GM23338 (cell line): Measurements from ENCODE around the gene XAB2. TPM values are rescaled to one million over a fixed set of nuclear protein-coding genes. Genes with fewer than 3 reads are reported as not detected.

Source experiments
- ATAC-seq: fragments of 200-7000 bp; cut with Tn5 transposase; 3 replicates; pipeline ENCODE4 v1.9.1; 2020
- DNase-seq: peaks from one replicate; pipeline ENCODE4 v3.0.0-alpha.2; 2015; ENCODE audit warnings: low spot score
- H2AFZ ChIP-seq: fragments of 200-600 bp; sonication (generic); 2 replicates; pipeline ENCODE4 v1.8.0; 2016; ENCODE audit warnings: antibody characterized with exemption, mild to moderate bottlenecking, moderate library complexity
- H3F3A ChIP-seq: fragments of 200-600 bp; sonication (generic); replicated peaks from 2 replicates; pipeline ENCODE4 v1.8.0; 2017; ENCODE audit warnings: antibody characterized with exemption, mixed run types, low read depth
- H3K27ac ChIP-seq: fragments of 200-600 bp; sonication (generic); 2 replicates; pipeline ENCODE4 v1.6.1; 2016; ENCODE audit warnings: low read depth
- H3K27me3 ChIP-seq: fragments of 200-600 bp; sonication (generic); 2 replicates; pipeline ENCODE4 v1.8.0; 2016; ENCODE audit warnings: mild to moderate bottlenecking, mixed run types, moderate library complexity; ENCODE audit not compliant: insufficient read depth
- H3K36me3 ChIP-seq: fragments of 200-600 bp; sonication (generic); 2 replicates; pipeline ENCODE4 v1.8.0; 2016; ENCODE audit warnings: mild to moderate bottlenecking; ENCODE audit not compliant: insufficient read depth
- H3K4me1 ChIP-seq: fragments of 200-600 bp; sonication (generic); 2 replicates; pipeline ENCODE4 v1.8.0; 2016; ENCODE audit warnings: mild to moderate bottlenecking, moderate library complexity; ENCODE audit not compliant: insufficient read depth
- H3K4me2 ChIP-seq: fragments of 200-600 bp; sonication (generic); 2 replicates; pipeline ENCODE4 v1.7.1; 2017; ENCODE audit warnings: mixed run types
- H3K4me3 ChIP-seq: fragments of 200-600 bp; sonication (generic); 2 replicates; pipeline ENCODE4 v1.6.1; 2016; ENCODE audit warnings: mixed run types
- H3K79me2 ChIP-seq: fragments of 200-600 bp; sonication (generic); replicated peaks from 2 replicates; pipeline ENCODE4 v1.8.0; 2017; ENCODE audit warnings: mild to moderate bottlenecking; ENCODE audit not compliant: insufficient read depth
- H3K9me2 ChIP-seq: fragments of 200-600 bp; sonication (generic); 2 replicates; pipeline ENCODE4 v1.8.0; 2017; ENCODE audit not compliant: insufficient read depth
- H4K20me1 ChIP-seq: fragments of 200-600 bp; sonication (generic); replicated peaks from 2 replicates; pipeline ENCODE4 v1.8.0; 2017; ENCODE audit warnings: mild to moderate bottlenecking; ENCODE audit not compliant: insufficient read depth
- H3K27ac Mint-ChIP-seq: 2 replicates; pipeline ENCODE4 v1.8.0; 2020; ENCODE audit warnings: inconsistent platforms, mild to moderate bottlenecking, moderate library complexity, mixed read lengths
- H3K27me3 Mint-ChIP-seq: 3 replicates; pipeline ENCODE4 v1.8.0; 2022; ENCODE audit warnings: low read depth, mild to moderate bottlenecking, moderate library complexity, mixed read lengths, inconsistent platforms; ENCODE audit not compliant: insufficient read depth, poor library complexity
- H3K36me3 Mint-ChIP-seq: 3 replicates; pipeline ENCODE4 v1.8.0; 2021; ENCODE audit warnings: low read depth, mild to moderate bottlenecking, inconsistent platforms, moderate library complexity, mixed read lengths
- H3K4me1 Mint-ChIP-seq: 3 replicates; pipeline ENCODE4 v1.8.0; 2020; ENCODE audit warnings: mild to moderate bottlenecking, inconsistent platforms, mixed read lengths
- H3K4me3 Mint-ChIP-seq: 3 replicates; pipeline ENCODE4 v1.8.0; 2021; ENCODE audit warnings: moderate library complexity, mild to moderate bottlenecking, inconsistent platforms, mixed read lengths
- H3K9me3 Mint-ChIP-seq: 3 replicates; pipeline ENCODE4 v1.8.0; 2020; ENCODE audit warnings: moderate library complexity, mild to moderate bottlenecking, inconsistent platforms, mixed read lengths
- CREB1 ChIP-seq: fragments of 250-450 bp; sonication (Bioruptor Pico); IDR thresholded peaks from 2 replicates; pipeline ENCODE4 v1.5.0; 2020; ENCODE audit warnings: low read depth, mild to moderate bottlenecking, moderate library complexity
- CTCF ChIP-seq, 2 experiments: fragments of 200-600 bp in 1 of 2; sonication (generic) in 1 of 2; conservative IDR thresholded peaks; 2 replicates each; pipeline versions ENCODE4 v1.5.1 to v1.6.1; 2016 to 2017; ENCODE audit warnings: antibody characterized with exemption in 2 of 2, low read depth in 2 of 2, mild to moderate bottlenecking in 2 of 2, moderate library complexity in 1 of 2
- ETS1 ChIP-seq: IDR thresholded peaks from 2 replicates; pipeline ENCODE4 v1.6.1; 2016; ENCODE audit warnings: antibody characterized with exemption
- EZH2 ChIP-seq: fragments of 200-600 bp; sonication (generic); IDR thresholded peaks from one replicate; pipeline ENCODE4 v1.8.0; 2017; ENCODE audit warnings: antibody characterized with exemption, mild to moderate bottlenecking, low read depth; ENCODE audit not compliant: unreplicated experiment
- EZH2phosphoT487 ChIP-seq: fragments of 200-600 bp; sonication (generic); IDR thresholded peaks from one replicate; pipeline ENCODE4 v1.8.1; 2018; ENCODE audit warnings: antibody characterized with exemption; ENCODE audit not compliant: unreplicated experiment
- JUNB ChIP-seq: IDR thresholded peaks from one replicate; pipeline ENCODE4 v1.6.1; 2016; ENCODE audit warnings: antibody characterized with exemption; ENCODE audit not compliant: unreplicated experiment
- NANOG ChIP-seq: IDR thresholded peaks from 2 replicates; pipeline ENCODE4 v1.6.1; 2016; ENCODE audit warnings: antibody characterized with exemption, borderline replicate concordance
- POLR2AphosphoS5 ChIP-seq: IDR thresholded peaks from 2 replicates; pipeline ENCODE4 v1.6.1; 2016; ENCODE audit warnings: antibody characterized with exemption, low read depth
- REST ChIP-seq: IDR thresholded peaks from one replicate; pipeline ENCODE4 v1.6.1; 2018; ENCODE audit warnings: antibody characterized with exemption; ENCODE audit not compliant: unreplicated experiment
- STAT1 ChIP-seq: IDR thresholded peaks from one replicate; pipeline ENCODE4 v1.6.1; 2016; ENCODE audit warnings: antibody characterized with exemption; ENCODE audit not compliant: unreplicated experiment
- ZNF114 ChIP-seq: fragments of 250-450 bp; sonication (Bioruptor Pico); IDR thresholded peaks from 2 replicates; pipeline ENCODE4 v1.5.0; 2020; ENCODE audit warnings: mild to moderate bottlenecking, moderate library complexity
- ZNF331 ChIP-seq: fragments of 250-450 bp; sonication (Bioruptor Pico); IDR thresholded peaks from 2 replicates; pipeline ENCODE4 v1.5.0; 2020; ENCODE audit warnings: low read depth, mild to moderate bottlenecking, moderate library complexity
- ZNF462 ChIP-seq: fragments of 250-450 bp; sonication (Bioruptor Pico); IDR thresholded peaks from 2 replicates; pipeline ENCODE4 v1.5.0; 2020; ENCODE audit warnings: mild to moderate bottlenecking, moderate library complexity
- polyA plus RNA-seq: library from polyadenylated mRNA; unstranded; fragments of >200 nt; fragmentation: Nextera tagmentation; extraction: Ambion mirVana; gene quantifications from 2 replicates; pipeline ENCODE4 v1.2.1, GENCODE V29; 2016
- total RNA-seq: library from RNA; depleted of rRNA; stranded (reverse); fragments of >200 nt; shearing (Covaris generic); gene quantifications from 2 replicates; pipeline ENCODE4 v1.2.3, GENCODE V29; 2014

Gene XAB2
- total and polyA plus RNA-seq, 2 experiments from 2014 or later = 18.4 to 69.0 TPM

GRCh38 chr19:7642295-7643030 lies 13.1 kb upstream of the XAB2 start:
- Mint-ChIP-seq H3K9me3 (no peaks in the 10 kb centered on the region; the same call in 2 of the 3 replicates), H3K27ac (no peak overlapping the region), H3K4me1 (no peaks in the 10 kb centered on the region; the same call in 2 of the 3 replicates), H3K27me3 (peaks cover 11% of the 10 kb centered on the region), H3K4me3 (no peak overlapping the region), H3K36me3 (peaks cover 3% of the 10 kb centered on the region; the same call in 1 of the 3 replicates)
- Histone ChIP-seq H3K27me3 (no peaks in the 10 kb centered on the region), H2AFZ (no peak overlapping the region), H3K4me1 (no peaks in the 10 kb centered on the region), H3F3A (peaks cover 9% of the 10 kb centered on the region), H3K79me2 (no peaks in the 10 kb centered on the region), H3K4me3 (no peak overlapping the region), H3K4me2 (no peak overlapping the region), H3K27ac (no peak overlapping the region), H3K9me2 (no peaks in the 10 kb centered on the region), H4K20me1 (no peaks in the 10 kb centered on the region), H3K36me3 (no peaks in the 10 kb centered on the region)
- TF ChIP-seq STAT1 = no peak
- TF ChIP-seq EZH2phosphoT487 = no peak
- TF ChIP-seq ZNF114 (CRISPR knock-in tag) = no peak
- no peak for TF ChIP-seq ZNF462 (CRISPR knock-in tag)
- no peak for TF ChIP-seq REST
- TF ChIP-seq ZNF331 (CRISPR knock-in tag) = no peak
- TF ChIP-seq EZH2 = no peak
- no peak for TF ChIP-seq JUNB
- no peak for TF ChIP-seq CREB1
- no peak for TF ChIP-seq POLR2AphosphoS5
- TF ChIP-seq ETS1 = no peak
- no peak for TF ChIP-seq CTCF (conservative IDR thresholded peaks at IDR 0.05; ENCODE audit: low read depth in 2 of 2)
- TF ChIP-seq NANOG = no peak
- DNase-seq (no peak), ATAC-seq (no peak)
